Activated B cell treated with CpG ODN at 0.5 μM for 24 hours (primary cell): Measurements from ENCODE around the gene GPR21. TPM values are rescaled to one million over a fixed set of nuclear protein-coding genes. Genes with fewer than 3 reads are reported as not detected.

Source experiments
- ATAC-seq: fragments of 200-7000 bp; cut with Tn5 transposase; one replicate; pipeline ENCODE4 v1.10.0; 2021; ENCODE audit warnings: low read depth, mild to moderate bottlenecking, moderate library complexity
- CTCF ChIA-PET: fragments of 350-600 bp; sonication (Branson Sonifier 250); formaldehyde crosslinking; loops from one replicate; lab custom pipeline; 2021; ENCODE audit warnings: antibody characterized with exemption; lab: Charles Lee
- POLR2A ChIA-PET: fragments of 350-600 bp; sonication (Branson Sonifier 250); formaldehyde crosslinking; loops from one replicate; lab custom pipeline; 2021; ENCODE audit warnings: antibody characterized with exemption; lab: Charles Lee
- DNase-seq: peaks from one replicate; pipeline ENCODE4 v3.0.0; 2022
- H3K27ac Mint-ChIP-seq: one replicate; pipeline ENCODE4 v1.8.0; 2020; ENCODE audit warnings: mixed read lengths
- H3K27me3 Mint-ChIP-seq: one replicate; pipeline ENCODE4 v1.8.0; 2021; ENCODE audit warnings: mixed read lengths
- H3K36me3 Mint-ChIP-seq: one replicate; pipeline ENCODE4 v1.8.0; 2021; ENCODE audit warnings: low read depth, mixed read lengths
- H3K4me1 Mint-ChIP-seq: one replicate; pipeline ENCODE4 v1.8.0; 2021; ENCODE audit warnings: mixed read lengths
- H3K4me3 Mint-ChIP-seq: one replicate; pipeline ENCODE4 v1.8.0; 2020; ENCODE audit warnings: mild to moderate bottlenecking, mixed read lengths
- H3K9me3 Mint-ChIP-seq: one replicate; pipeline ENCODE4 v1.8.0; 2020; ENCODE audit warnings: mixed read lengths
- CTCF ChIP-seq: fragments of 200-600 bp; IDR thresholded peaks from one replicate; pipeline ENCODE4 v1.8.0; 2022; ENCODE audit warnings: antibody characterized with exemption, mild to moderate bottlenecking
- intact Hi-C: fragments of 100-400 bp; cut with micrococcal nuclease; formaldehyde crosslinking; loops from one replicate; pipeline ENCODE4 v1.15.1; 2024
- total RNA-seq: library from RNA; stranded (reverse); gene quantifications from 2 replicates; pipeline ENCODE4 v1.2.3, GENCODE V29; 2022

Gene GPR21
- total RNA-seq, 1 donor from 2014 or later, result 1.6 TPM

GRCh38 chr9:123062351-123063176 is 29.1 kb downstream of the GPR21 start:
- no peak for TF ChIP-seq CTCF
- no peak overlapping the region for H3K27ac Mint-ChIP-seq
- ATAC-seq (no peak), DNase-seq (no peak)
- intact Hi-C loops, result no loop called here
- no peaks in the 10 kb centered on the region for H3K9me3 Mint-ChIP-seq
- ChIA-PET CTCF (no interaction called here), POLR2A (interaction anchor here (0.6 kb wide), 1 partner anchor 969 kb away, joined by 3 read pairs; no protein-coding TSS in a partner anchor)
- H3K27me3 Mint-ChIP-seq, result no peaks in the 10 kb centered on the region
- H3K4me1 Mint-ChIP-seq, result no peaks in the 10 kb centered on the region
- H3K4me3 Mint-ChIP-seq, result no peak overlapping the region
- peaks cover 43% of the 10 kb centered on the region for H3K36me3 Mint-ChIP-seq

GRCh38 chr9:123063177-123063598 is 29.7 kb downstream of the GPR21 start:
- TF ChIP-seq CTCF, result no peak
- ChIA-PET CTCF (no interaction called here), POLR2A (no interaction called here)
- H3K4me3 Mint-ChIP-seq, result no peak overlapping the region
- H3K4me1 Mint-ChIP-seq, result no peaks in the 10 kb centered on the region
- H3K27me3 Mint-ChIP-seq, result no peaks in the 10 kb centered on the region
- H3K27ac Mint-ChIP-seq, result no peak overlapping the region
- H3K36me3 Mint-ChIP-seq, result peaks cover 47% of the 10 kb centered on the region
- no peak for ATAC-seq
- no peaks in the 10 kb centered on the region for H3K9me3 Mint-ChIP-seq
- intact Hi-C loops, result no loop called here
- no peak for DNase-seq

GRCh38 chr9:123063896-123064295 is 30.4 kb downstream of the GPR21 start:
- H3K4me3 Mint-ChIP-seq, result no peak overlapping the region
- H3K27me3 Mint-ChIP-seq, result no peaks in the 10 kb centered on the region
- no peaks in the 10 kb centered on the region for H3K9me3 Mint-ChIP-seq
- peaks cover 47% of the 10 kb centered on the region for H3K36me3 Mint-ChIP-seq
- ChIA-PET CTCF (no interaction called here), POLR2A (no interaction called here)
- no peak for DNase-seq
- H3K27ac Mint-ChIP-seq, result no peak overlapping the region
- no peaks in the 10 kb centered on the region for H3K4me1 Mint-ChIP-seq
- intact Hi-C loops, result no loop called here
- TF ChIP-seq CTCF, result no peak
- no peak for ATAC-seq

- TF ChIP-seq CTCF, result no peak
- no peaks in the 10 kb centered on the region for H3K4me1 Mint-ChIP-seq
- ATAC-seq, result no peak
- CTCF ChIA-PET, result no interaction called here
- no peak overlapping the region for H3K4me3 Mint-ChIP-seq
- POLR2A ChIA-PET, result no interaction called here
- intact Hi-C loops, result no loop called here
- H3K9me3 Mint-ChIP-seq, result no peaks in the 10 kb centered on the region
- no peaks in the 10 kb centered on the region for H3K27me3 Mint-ChIP-seq
- no peak for DNase-seq
- peaks cover 52% of the 10 kb centered on the region for H3K36me3 Mint-ChIP-seq
- no peak overlapping the region for H3K27ac Mint-ChIP-seq
Observed at GRCh38 chr9:123064716-123065115, 31.2 kb downstream of the GPR21 start.

- TF ChIP-seq CTCF, result no peak
- DNase-seq (no peak), ATAC-seq (no peak)
- Mint-ChIP-seq H3K36me3 (peaks cover 56% of the 10 kb centered on the region), H3K4me1 (no peaks in the 10 kb centered on the region), H3K9me3 (no peaks in the 10 kb centered on the region), H3K27ac (no peak overlapping the region), H3K27me3 (no peaks in the 10 kb centered on the region), H3K4me3 (no peak overlapping the region)
- ChIA-PET CTCF (no interaction called here), POLR2A (no interaction called here)
- intact Hi-C loops, result no loop called here
Observed at GRCh38 chr9:123065196-123065595, 31.7 kb downstream of the GPR21 start.
